ENCODE results near the gene RNU6-7. TPM values are rescaled to one million over a fixed set of nuclear protein-coding genes. Genes with fewer than 3 reads are reported as not detected.

The RNU6-7 gene
- total RNA-seq, 1 donor from 2014 or later, result not detected

GRCh38 chr14:32190673-32191072 is 11.2 kb upstream of the RNU6-7 start:
- Mint-ChIP-seq H3K4me1 (peaks cover 22% of the 10 kb centered on the region), H3K4me3 (no peak overlapping the region), H3K36me3 (ENCODE audit: low read depth) (no peaks in the 10 kb centered on the region), H3K27me3 (no peaks in the 10 kb centered on the region), H3K27ac (no peak overlapping the region), H3K9me3 (peaks cover 2% of the 10 kb centered on the region)
- TF ChIP-seq, protein P1, sequence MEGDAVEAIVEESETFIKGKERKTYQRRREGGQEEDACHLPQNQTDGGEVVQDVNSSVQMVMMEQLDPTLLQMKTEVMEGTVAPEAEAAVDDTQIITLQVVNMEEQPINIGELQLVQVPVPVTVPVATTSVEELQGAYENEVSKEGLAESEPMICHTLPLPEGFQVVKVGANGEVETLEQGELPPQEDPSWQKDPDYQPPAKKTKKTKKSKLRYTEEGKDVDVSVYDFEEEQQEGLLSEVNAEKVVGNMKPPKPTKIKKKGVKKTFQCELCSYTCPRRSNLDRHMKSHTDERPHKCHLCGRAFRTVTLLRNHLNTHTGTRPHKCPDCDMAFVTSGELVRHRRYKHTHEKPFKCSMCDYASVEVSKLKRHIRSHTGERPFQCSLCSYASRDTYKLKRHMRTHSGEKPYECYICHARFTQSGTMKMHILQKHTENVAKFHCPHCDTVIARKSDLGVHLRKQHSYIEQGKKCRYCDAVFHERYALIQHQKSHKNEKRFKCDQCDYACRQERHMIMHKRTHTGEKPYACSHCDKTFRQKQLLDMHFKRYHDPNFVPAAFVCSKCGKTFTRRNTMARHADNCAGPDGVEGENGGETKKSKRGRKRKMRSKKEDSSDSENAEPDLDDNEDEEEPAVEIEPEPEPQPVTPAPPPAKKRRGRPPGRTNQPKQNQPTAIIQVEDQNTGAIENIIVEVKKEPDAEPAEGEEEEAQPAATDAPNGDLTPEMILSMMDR (IDR thresholded peaks at IDR 0.05), result no peak
- no peak for DNase-seq
- ATAC-seq (ENCODE audit: low read depth), result no peak
- ChIA-PET POLR2A (no interaction called here), CTCF (no interaction called here)
- intact Hi-C loops (cut with micrococcal nuclease), result no loop called here

DNA sequence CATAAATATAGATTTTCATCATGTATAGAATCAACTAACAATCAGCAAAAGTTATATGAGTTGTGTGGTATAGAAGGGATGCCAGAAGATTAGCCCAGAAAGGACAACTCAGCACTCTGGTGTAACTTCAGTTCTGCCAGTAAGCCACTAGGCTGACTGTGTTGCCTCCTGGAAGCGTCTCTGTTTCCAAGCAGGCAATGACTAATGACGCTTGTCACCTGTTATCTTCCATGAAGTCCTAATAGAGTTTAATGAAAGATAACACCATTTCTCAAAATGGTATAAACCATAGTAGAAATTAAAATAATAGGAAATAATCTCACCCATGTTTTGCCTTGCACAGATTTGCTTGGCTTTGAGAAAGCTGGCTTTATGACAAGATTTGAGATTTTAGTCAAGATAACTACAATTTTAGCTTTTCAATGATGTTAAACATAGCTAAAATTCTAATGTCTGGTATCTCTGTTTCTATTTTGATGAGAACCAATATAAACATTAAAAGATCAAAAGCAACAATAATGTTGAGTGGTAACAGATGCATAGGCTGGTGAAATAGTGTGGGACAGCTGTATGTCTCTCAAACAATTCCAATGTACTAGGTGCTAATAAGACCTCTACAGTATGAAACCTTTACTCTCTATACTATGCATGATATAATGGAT is 9.0 kb upstream of the RNU6-7 start:
- DNase-seq (no peak), ATAC-seq (ENCODE audit: low read depth) (no peak)
- no peak overlapping the region for H3K4me3 Mint-ChIP-seq
- H3K4me1 Mint-ChIP-seq, result peaks cover 17% of the 10 kb centered on the region
- TF ChIP-seq, protein P1 (IDR thresholded peaks at IDR 0.05), result no peak
- H3K36me3 Mint-ChIP-seq (ENCODE audit: low read depth), result no peaks in the 10 kb centered on the region
- POLR2A ChIA-PET, result no interaction called here
- no peaks in the 10 kb centered on the region for H3K9me3 Mint-ChIP-seq
- intact Hi-C loops (cut with micrococcal nuclease), result no loop called here
- CTCF ChIA-PET, result no interaction called here
- no peaks in the 10 kb centered on the region for H3K27me3 Mint-ChIP-seq
- H3K27ac Mint-ChIP-seq, result no peak overlapping the region

DNA sequence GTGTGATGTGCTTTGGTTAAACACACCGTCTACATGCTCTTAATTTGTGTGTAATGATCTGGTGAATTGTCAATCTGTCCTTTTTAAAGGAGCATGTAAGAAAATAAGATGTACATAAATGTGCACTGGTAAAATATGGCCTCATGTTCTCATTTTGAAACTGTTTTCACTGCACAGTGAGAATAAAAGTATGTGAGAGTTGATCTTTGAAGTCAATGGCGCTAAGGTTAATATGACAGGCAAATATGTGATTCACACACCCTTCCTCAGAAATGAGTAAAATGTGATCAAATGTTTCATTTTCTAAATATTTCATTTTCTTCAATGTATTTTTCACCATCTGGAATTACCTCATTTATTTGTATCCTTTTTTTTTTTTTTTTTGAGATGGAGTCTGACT is 8.3 kb upstream of the RNU6-7 start:
- TF ChIP-seq, protein P1 (IDR thresholded peaks at IDR 0.05), result no peak
- no peak for ATAC-seq (ENCODE audit: low read depth)
- CTCF ChIA-PET, result no interaction called here
- POLR2A ChIA-PET, result no interaction called here
- no peak for DNase-seq
- H3K36me3 Mint-ChIP-seq (ENCODE audit: low read depth), result no peaks in the 10 kb centered on the region
- H3K4me1 Mint-ChIP-seq, result peaks cover 17% of the 10 kb centered on the region
- no peaks in the 10 kb centered on the region for H3K27me3 Mint-ChIP-seq
- no peak overlapping the region for H3K4me3 Mint-ChIP-seq
- intact Hi-C loops (cut with micrococcal nuclease), result no loop called here
- no peak overlapping the region for H3K27ac Mint-ChIP-seq
- H3K9me3 Mint-ChIP-seq, result no peaks in the 10 kb centered on the region

DNA sequence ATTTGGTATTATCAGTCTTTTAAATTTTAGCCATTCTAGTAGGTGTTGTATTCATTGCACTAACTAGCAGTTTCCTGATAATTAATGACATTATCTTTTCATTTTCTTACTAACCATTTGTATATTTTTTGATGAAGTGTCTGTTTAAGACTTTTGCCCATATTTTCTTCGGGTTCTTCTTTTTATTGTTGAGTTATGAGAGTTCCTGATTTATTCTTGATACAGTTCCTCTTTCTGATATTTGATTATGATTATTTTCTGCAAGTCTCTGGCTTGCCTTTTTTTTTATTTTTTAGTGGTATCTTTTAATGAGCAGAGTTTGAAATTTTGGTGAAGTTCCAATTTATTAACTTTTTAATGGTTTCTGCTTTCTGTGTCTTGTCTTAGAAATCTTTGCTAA is 6.2 kb upstream of the RNU6-7 start:
- Mint-ChIP-seq H3K4me1 (peaks cover 13% of the 10 kb centered on the region), H3K36me3 (ENCODE audit: low read depth) (no peaks in the 10 kb centered on the region), H3K27ac (no peak overlapping the region), H3K4me3 (no peak overlapping the region), H3K27me3 (no peaks in the 10 kb centered on the region), H3K9me3 (no peaks in the 10 kb centered on the region)
- no peak for DNase-seq
- CTCF ChIA-PET, result no interaction called here
- no peak for ATAC-seq (ENCODE audit: low read depth)
- intact Hi-C loops (cut with micrococcal nuclease), result no loop called here
- POLR2A ChIA-PET, result no interaction called here
- TF ChIP-seq, protein P1 (IDR thresholded peaks at IDR 0.05), result no peak

- Mint-ChIP-seq H3K36me3 (ENCODE audit: low read depth) (peaks cover 6% of the 10 kb centered on the region), H3K4me1 (peaks cover 30% of the 10 kb centered on the region), H3K4me3 (no peak overlapping the region), H3K9me3 (no peaks in the 10 kb centered on the region), H3K27me3 (no peaks in the 10 kb centered on the region), H3K27ac (no peak overlapping the region)
- no peak for DNase-seq
- intact Hi-C loops (cut with micrococcal nuclease), result loop anchor here (1.0 kb wide), 1 partner anchor 22 kb away; no protein-coding TSS in a partner anchor
- POLR2A ChIA-PET, result no interaction called here
- TF ChIP-seq, protein P1 (IDR thresholded peaks at IDR 0.05), result no peak
- CTCF ChIA-PET, result interaction anchor here (1.7 kb wide), 1 partner anchor 57 kb away, joined by 4 read pairs; no protein-coding TSS in a partner anchor
- ATAC-seq (ENCODE audit: low read depth), result no peak
Observed at GRCh38 chr14:32197919-32198318, 3.9 kb upstream of the RNU6-7 start.
